HG03039 (cell line): ENCODE measurements around the gene TET3.

Source experiments
- ATAC-seq: cut with Tn5 transposase; IDR thresholded peaks from one replicate; pipeline ENCODE4 v1.9.1; 2021; ENCODE audit warnings: mild to moderate bottlenecking, moderate library complexity; ENCODE audit not compliant: unreplicated experiment

Gene TET3

GRCh38 chr2:74002505-74003421, 18.1 kb downstream of the TET3 start:
- ATAC-seq, result peak; percentile 93

GRCh38 chr2:74003494-74004211, 18.9 kb downstream of the TET3 start:
- ATAC-seq, result no peak

GRCh38 chr2:74004212-74005182, 19.8 kb downstream of the TET3 start:
- no peak for ATAC-seq

- ATAC-seq, result no peak
Measured at GRCh38 chr2:74005786-74006185, 21.1 kb downstream of the TET3 start.

GRCh38 chr2:74006459-74006858, 21.7 kb downstream of the TET3 start:
- no peak for ATAC-seq

GRCh38 chr2:74007121-74007520, 22.4 kb downstream of the TET3 start:
- ATAC-seq, result no peak

- no peak for ATAC-seq
Measured at GRCh38 chr2:74007711-74008110, 23.0 kb downstream of the TET3 start.

- no peak for ATAC-seq
Measured at GRCh38 chr2:74008761-74009395, 24.2 kb downstream of the TET3 start.

GRCh38 chr2:74009577-74009976, 24.9 kb downstream of the TET3 start:
- ATAC-seq, result no peak

- ATAC-seq, result no peak
Measured at GRCh38 chr2:74010087-74010541, 25.4 kb downstream of the TET3 start.

- no peak for ATAC-seq
Measured at GRCh38 chr2:74011246-74011645, 26.5 kb downstream of the TET3 start.

- no peak for ATAC-seq
Measured at GRCh38 chr2:74014813-74015212, 30.1 kb downstream of the TET3 start.

- ATAC-seq, result no peak
Measured at GRCh38 chr2:74017223-74017622, 32.5 kb downstream of the TET3 start.

- no peak for ATAC-seq
Measured at GRCh38 chr2:74019516-74019915, 34.8 kb downstream of the TET3 start.

GRCh38 chr2:74020702-74021406, 36.1 kb downstream of the TET3 start:
- no peak for ATAC-seq

GRCh38 chr2:74021407-74021755, 36.7 kb downstream of the TET3 start:
- no peak for ATAC-seq

GRCh38 chr2:74024216-74024615, 39.5 kb downstream of the TET3 start:
- ATAC-seq, result no peak

GRCh38 chr2:74025971-74026612, 41.4 kb downstream of the TET3 start:
- no peak for ATAC-seq

- no peak for ATAC-seq
Measured at GRCh38 chr2:74026687-74027241, 42.1 kb downstream of the TET3 start.
